Cortex of kidney (tissue), 1 donor: ENCODE data around the gene CYB5R4.
"Not testable (repeated sequence)": the region's sequence is repeated elsewhere in the genome, so short reads cannot be mapped to it uniquely, and the experiment has no call there.

Source experiments
- DNase-seq: peaks from one replicate; lab custom pipeline; 2025; lab: John Stamatoyannopoulos, UW

Gene CYB5R4

GRCh38 chr6:83867043-83867442 lies 7.6 kb downstream of the CYB5R4 start:
- DNase-seq = no peak

- DNase-seq = no peak
These were observed 8.2 kb downstream of the CYB5R4 start for GRCh38 chr6:83867527-83868161.

- DNase-seq = no peak
These were observed 9.2 kb downstream of the CYB5R4 start for GRCh38 chr6:83868639-83869038.

GRCh38 chr6:83870649-83871048 lies 11.2 kb downstream of the CYB5R4 start:
- DNase-seq = no peak

GRCh38 chr6:83872386-83873118 lies 13.1 kb downstream of the CYB5R4 start:
- DNase-seq = no peak

GRCh38 chr6:83873869-83874268 lies 14.4 kb downstream of the CYB5R4 start:
- DNase-seq = no peak

GRCh38 chr6:83875843-83876242 lies 16.4 kb downstream of the CYB5R4 start:
- DNase-seq = no peak

- DNase-seq = no peak
These were observed 19.6 kb downstream of the CYB5R4 start for GRCh38 chr6:83878902-83879644.

GRCh38 chr6:83879746-83880145 lies 20.3 kb downstream of the CYB5R4 start:
- DNase-seq = no peak

GRCh38 chr6:83883240-83883639 lies 23.8 kb downstream of the CYB5R4 start:
- no peak for DNase-seq

- no peak for DNase-seq
These were observed 25.0 kb downstream of the CYB5R4 start for GRCh38 chr6:83884523-83884922.

GRCh38 chr6:83885984-83886383 lies 26.5 kb downstream of the CYB5R4 start:
- no peak for DNase-seq

- no peak for DNase-seq
These were observed 30.1 kb downstream of the CYB5R4 start for GRCh38 chr6:83889621-83890020.

GRCh38 chr6:83890520-83890919 lies 31.0 kb downstream of the CYB5R4 start:
- no peak for DNase-seq

- no peak for DNase-seq
These were observed 32.1 kb downstream of the CYB5R4 start for GRCh38 chr6:83891586-83891985.

- DNase-seq = no peak
These were observed 33.5 kb downstream of the CYB5R4 start for GRCh38 chr6:83893024-83893423.

GRCh38 chr6:83897094-83897493 lies 37.6 kb downstream of the CYB5R4 start:
- not testable (repeated sequence) for DNase-seq

- no peak for DNase-seq
These were observed 42.1 kb downstream of the CYB5R4 start for GRCh38 chr6:83901624-83902023.

- no peak for DNase-seq
These were observed 44.9 kb downstream of the CYB5R4 start for GRCh38 chr6:83904395-83904794.

GRCh38 chr6:83905648-83906047 lies 46.2 kb downstream of the CYB5R4 start:
- DNase-seq = no peak

GRCh38 chr6:83907623-83908390 lies 48.3 kb downstream of the CYB5R4 start:
- DNase-seq = not testable (repeated sequence)

- no peak for DNase-seq
These were observed 49.3 kb downstream of the CYB5R4 start for GRCh38 chr6:83908813-83909212.
